SK-N-MC (cell line): ENCODE measurements around the gene PCBD1.

Experiments used
- EZH2 ChIP-seq: fragments of 200-600 bp; sonication (generic); IDR thresholded peaks from one replicate; pipeline ENCODE4 v1.6.1; 2017; ENCODE audit warnings: antibody characterized with exemption
- FOXP2 ChIP-seq: optimal IDR thresholded peaks from 2 replicates; pipeline ENCODE3; 2011; ENCODE audit warnings: mild to moderate bottlenecking, moderate library complexity; ENCODE audit not compliant: insufficient read depth; ENCODE audit errors: extremely low read length, control extremely low read depth
- POLR2AphosphoS5 ChIP-seq: IDR thresholded peaks from 2 replicates; pipeline ENCODE4 v1.6.1; 2012; ENCODE audit warnings: mild to moderate bottlenecking, low read depth, low read length, borderline replicate concordance

GRCh38 chr10:70879207-70879606 is 9.2 kb downstream of the PCBD1 start:
- TF ChIP-seq POLR2AphosphoS5 (no peak), EZH2 (no peak), FOXP2 (no peak)
